Stimulated activated CD4-positive, alpha-beta T cell treated with anti-CD3 and anti-CD28 coated beads, Interleukin-4, amount 100 ng/mL, for 24 hours (primary cell): Measurements from ENCODE around the gene BACH2.
"Not testable (repeated sequence)": the region's sequence is repeated elsewhere in the genome, so short reads cannot be mapped to it uniquely, and the experiment has no call there.

Experiments
- DNase-seq: peaks from one replicate; pipeline ENCODE4 v3.0.0-alpha.2; 2020

Gene BACH2

DNA sequence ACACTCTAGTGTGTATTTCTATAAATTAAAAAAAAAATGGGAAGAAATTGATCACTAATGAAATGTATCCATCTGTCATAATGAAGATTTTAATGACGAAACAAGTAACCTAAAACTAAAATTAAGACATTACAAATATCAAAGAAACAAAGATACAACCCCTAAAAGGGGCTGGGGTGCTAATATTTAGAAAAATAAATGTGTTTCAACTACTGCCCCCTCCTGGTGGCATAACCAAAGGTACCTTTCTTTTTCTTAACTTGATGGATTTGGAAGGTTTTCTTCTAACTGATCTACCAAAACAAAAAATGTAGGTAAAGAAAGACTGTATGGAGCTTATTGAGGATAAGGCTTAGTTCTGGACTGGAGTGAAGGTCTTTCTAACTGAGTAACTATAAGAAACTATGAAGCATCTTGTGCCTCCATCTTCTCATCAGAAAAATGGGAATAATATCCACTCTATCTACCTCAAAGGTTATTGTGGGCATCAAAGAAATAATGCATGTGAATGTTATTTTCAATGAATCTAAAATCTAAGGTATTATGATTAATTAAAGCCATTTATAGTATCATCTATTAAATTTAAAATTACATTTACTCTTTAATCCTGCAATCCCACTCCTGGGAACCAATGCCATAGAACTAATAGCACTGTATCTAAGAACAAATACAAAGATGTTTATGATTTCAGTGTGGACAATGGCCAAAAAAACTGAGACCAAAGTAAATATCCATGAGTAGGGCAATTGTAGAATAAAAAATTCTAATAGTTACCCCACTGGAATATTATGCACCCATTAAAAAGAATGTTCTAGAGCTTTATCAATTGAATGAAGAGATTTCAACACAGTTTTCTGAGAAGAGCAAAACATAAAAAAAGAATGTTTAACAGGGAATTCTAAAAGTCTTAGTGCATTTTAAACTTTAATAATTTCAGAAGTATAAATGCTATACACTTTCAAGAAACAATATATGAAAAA is 117.2 kb downstream of the BACH2 start:
- peak; percentile 38 for DNase-seq

DNA sequence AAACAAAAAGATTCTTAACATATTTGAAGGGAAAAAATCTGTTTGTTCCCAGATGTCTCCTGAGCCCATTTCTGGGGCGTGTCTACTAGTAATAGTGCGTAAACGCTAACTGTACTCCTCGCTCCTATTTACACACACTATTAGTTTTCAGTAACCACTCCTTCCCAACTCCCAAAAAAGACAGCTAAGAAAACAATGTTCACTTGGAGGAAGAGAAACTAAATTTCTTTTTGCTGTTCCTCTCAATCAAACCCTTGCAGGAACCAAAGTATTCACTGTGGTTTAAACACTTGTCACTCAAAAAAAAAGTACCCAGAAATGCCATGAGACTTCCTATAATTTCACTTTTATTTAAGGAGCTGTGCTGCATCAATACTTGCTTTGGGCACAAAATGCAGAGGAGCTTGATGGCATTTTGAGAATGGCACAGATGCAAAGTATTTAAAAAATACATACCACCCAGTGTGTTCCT is 118.2 kb downstream of the BACH2 start:
- no peak for DNase-seq

DNA sequence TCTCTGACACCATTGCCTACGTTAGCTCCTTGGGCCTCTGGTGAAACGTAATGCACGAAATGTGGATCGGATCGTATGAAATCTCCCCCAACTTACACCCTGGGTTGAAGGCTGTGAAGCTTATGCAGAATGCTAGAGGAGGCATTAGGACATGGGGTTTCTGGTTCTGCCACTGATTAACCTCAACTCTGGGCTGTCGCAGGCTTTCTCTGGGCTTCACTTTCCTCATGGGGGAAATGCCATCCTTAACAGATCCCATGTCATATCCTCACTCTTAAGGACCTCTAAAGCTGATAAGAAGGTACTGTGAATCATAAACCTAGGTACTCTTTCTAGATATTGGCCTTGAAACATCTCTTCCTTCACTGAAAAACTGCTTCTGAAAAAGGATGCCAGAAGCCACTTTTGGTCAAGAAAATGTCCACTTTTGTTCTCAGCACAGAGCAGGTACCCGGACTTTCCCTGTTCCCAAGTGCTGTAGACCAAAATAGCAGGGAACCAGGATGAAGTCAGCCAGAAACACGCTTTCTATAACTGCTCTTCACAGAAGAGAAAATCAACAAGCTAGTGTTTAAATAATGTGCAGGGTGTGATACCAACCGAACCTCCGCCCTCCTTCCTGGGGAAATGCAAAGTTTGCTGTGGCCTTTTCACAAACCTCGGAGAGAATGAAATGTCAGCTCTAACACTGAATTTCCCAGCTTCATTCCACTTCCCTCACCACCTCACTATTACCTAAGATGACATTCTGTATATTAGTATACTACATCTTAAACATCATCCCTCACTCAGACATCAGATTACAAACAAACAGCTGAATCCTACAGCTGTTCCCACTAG is 118.9 kb downstream of the BACH2 start:
- DNase-seq: no peak

DNA sequence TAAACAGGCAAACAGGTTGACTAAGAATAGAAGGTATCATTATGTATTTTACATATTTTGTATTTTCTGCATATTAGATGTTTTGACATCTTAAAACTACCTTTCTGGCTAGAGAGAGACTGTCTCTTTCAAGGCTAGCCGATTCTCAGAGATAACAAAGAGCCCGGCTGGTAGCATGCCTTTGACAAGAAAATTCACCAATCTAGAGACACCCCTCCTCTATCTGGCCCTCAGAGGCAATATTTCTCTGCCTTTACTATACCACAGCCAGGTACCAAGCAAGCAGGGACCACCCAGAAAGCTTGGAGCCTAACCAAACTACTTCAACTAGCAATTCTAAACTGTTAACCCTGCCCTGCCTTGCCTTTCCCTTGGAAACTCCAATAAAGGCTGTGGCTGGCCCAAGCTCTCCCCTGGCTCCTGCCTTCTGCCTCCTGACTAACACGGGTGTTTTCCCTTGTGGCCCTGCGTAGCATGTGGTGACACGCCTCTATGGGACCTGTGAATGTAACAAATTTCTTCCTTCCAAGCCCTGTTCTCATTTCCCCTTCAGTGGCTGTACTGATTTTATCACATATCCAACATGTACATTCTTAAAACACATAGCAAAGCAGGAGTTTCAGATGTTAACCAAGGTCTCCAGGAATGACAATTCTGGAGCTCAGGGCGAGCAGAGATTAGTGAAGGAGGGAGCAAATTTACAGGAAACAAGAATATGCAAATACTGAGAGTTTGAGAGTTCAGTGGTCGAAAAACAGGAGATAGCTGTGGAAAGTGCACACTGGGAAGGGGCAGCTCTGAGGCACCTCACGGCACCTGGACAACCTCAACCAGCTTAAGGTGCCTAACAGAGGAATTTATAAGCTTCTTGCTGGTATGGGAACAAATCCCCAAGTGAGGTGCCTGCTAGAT is 120.8 kb downstream of the BACH2 start:
- peak; percentile 80 for DNase-seq

DNA sequence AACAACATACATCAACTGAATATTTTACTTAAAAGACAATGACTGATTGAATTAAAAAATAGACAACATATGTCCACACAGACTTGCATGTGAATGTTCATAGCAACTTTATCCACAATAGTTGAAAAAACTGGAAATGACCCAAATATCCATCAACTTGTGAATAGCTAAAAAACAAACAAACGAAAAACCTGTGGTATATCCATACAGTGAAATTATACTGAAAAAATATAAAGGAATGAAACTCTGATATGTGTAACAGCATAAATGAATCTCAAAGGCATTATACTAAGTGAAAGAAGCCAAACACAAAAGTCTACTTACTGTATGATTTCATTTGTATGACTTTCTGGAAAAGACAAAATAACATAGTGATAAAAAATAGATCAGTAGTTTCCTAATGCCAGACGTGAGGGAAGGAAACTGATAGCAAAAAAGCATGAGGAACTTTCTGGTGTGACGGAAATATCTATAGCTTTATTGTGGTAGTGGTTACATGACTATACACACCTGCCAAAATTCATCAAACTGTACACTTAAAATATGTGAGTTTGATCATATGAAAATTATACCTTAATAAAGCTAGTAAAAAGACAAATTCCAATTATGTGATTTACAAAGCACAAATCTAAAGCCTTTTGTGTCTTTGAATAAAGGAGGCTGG is 123.2 kb downstream of the BACH2 start:
- no peak for DNase-seq

DNA sequence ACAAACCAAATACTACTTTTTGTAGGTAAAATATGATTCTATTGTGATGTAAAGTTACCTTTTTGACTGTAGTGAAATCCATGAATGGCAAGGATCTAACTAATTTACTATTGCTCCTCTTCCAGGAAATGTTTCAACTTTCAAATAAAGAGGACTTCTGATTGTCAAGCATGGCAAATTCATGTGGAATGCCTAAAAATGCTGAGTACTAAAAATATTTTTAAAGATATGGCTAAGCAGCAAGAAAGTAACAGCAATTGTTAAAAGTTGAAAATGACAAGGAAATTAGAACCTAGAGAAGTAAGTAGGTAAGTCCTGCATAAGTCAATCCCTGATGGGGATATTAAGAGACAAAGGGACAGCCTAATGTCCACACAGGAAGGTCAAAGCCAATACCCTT is 126.0 kb downstream of the BACH2 start:
- DNase-seq: no peak

DNA sequence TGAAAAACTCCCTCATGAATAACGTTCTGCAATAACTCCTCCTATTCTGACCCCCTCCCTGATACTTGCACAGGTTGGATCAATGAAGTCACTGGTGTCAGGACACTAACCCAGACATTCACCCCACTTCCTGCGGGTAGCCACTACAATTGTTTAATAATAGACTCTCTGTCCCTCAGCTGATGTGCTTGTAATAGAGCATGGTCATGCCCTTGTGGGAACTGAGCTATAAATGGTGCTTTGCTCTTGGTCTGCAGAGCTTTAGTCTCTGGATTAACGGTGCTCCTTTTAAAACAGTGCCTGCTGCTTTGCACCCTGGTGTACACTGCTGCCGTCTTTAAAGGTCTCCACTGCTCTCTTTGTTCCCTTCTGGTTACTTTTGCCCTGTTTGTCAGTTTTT is 127.3 kb downstream of the BACH2 start:
- no peak for DNase-seq

DNA sequence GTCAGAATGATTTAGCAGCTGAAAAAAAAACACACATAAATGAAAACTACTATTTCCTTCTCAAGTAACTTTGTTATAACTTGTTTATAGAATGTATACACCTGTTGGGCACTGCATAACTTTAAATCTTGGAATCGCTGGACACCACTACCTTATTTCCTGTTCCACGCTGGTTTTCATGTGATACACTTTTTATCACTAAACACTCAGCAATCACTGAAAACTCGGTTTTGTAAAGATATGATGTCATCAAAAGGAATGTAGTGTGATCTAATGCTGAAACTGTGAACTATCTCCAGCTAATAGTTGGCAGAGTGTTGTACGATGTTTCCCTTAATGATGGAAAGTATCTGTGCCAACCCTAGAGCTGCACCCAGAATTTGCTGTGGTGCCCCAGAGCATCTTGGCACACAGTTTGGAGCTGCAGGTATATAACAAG is 127.9 kb downstream of the BACH2 start:
- DNase-seq: no peak

DNA sequence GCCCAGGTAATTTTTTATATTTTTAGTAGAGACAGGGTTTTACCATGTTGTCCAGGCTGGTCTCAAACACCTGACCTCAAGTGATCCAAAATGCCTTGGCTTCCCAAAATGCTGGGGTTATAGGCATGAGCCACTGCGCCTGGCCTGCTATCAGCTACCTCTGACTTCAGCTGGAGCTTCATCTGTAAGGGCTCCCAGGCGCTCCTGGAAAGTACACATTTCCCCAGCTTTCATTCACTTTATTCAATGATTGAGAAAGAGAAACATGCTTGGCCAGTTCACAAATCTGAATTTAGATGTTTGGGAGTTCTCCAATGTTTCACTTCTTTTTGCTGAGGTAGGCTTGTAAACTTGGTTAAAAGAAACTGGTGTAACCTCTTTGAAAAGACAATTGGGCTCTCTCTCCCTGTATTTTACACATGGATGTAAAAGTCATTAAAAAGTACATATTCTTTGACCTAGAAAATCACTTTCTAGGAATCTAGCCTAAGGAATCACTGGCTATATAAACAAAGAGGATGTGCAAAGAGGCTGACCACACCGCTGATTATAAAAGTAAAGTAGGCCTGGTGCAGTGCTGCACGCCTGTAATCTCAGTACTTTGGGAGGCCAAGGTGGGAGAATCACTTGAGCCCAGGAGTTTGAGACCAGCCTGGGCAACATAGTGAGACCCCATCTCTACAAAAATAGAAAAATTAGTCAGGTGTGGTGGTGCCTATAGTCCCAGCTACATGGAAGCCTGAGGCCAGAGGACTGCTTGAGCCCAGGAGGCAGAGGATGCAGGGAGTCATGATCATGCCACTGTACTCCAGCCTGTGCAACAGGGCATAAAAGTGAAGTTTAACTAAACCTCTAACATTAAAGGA is 128.9 kb downstream of the BACH2 start:
- no peak for DNase-seq

DNA sequence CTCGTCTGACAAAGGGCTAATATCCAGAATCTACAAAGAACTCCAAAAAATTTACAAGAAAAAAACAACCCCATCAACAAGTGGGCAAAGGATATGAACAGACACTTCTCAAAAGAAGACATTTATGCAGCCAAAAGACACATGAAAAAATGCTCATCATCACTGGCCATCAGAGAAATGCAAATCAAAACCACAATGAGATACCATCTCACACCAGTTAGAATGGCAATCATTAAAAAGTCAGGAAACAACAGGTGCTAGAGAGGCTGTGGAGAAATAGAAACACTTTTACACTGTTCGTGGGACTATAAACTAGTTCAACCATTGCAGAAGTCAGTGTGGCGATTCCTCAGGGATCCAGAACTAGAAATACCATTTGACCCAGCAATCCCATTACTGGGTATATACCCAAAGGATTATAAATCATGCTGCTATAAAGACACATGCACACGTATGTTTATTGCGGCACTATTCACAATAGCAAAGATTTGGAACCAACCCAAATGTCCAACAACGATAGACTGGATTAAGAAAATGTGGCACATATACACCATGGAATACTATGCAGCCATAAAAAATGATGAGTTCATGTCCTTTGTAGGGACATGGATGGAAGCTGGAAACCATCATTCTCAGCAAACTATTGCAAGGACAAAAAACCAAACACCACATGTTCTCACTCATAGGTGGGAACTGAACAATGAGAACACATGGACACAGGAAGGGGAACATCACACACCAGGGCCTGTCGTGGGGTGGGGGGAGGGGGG is 130.3 kb downstream of the BACH2 start:
- DNase-seq: not testable (repeated sequence)

DNA sequence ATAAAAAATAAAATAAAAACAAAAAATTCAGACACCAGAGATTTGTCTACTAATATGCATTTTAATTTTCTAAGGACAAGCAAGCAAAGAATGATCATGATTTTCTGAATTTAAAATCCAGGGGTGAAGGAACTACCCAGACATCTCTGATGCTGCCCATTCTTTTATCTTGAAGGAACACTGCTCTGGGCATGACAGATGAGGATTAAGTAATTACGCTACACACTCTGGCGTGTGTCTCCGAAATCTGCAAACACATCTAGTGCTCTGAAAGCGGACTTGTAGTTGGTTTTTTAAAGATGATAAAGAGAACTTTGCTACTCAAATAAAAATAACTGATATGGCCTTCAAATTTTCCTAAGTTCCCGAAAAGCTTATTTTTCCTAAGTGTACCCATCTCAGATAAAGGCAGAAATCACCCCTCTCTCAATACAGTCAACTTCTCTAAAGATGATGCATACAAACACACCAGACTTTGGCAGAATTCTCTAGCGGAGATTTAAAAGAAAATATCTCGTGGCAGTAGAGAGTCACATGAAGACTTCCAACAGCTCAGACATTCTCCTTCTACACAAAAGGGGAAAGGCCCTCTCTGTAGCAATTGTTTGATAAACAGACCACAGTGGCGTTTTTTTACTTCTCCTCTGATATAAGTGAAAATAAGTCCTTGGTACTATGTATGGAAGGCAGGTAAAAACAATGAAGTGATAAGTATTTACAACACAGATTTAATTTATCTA is 133.8 kb downstream of the BACH2 start:
- no peak for DNase-seq

DNA sequence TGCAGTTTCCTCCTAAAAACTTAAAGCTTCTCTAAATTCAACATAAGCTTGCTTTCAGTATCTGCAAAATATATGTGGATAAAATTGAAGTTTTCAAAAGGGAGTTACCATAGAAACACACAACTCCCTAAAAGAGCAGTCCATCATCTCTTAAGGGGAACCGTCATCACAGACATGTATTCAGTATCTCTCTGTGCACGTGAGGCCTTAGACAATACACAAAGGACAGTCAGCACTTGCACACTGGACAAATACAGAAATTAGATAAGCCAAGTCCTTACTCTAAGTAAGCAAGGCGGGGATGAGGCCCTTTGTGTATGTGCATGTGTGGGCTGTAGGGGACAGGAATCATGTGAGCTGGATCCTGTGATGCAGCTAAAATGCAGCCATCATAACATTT is 136.6 kb downstream of the BACH2 start:
- no peak for DNase-seq

DNA sequence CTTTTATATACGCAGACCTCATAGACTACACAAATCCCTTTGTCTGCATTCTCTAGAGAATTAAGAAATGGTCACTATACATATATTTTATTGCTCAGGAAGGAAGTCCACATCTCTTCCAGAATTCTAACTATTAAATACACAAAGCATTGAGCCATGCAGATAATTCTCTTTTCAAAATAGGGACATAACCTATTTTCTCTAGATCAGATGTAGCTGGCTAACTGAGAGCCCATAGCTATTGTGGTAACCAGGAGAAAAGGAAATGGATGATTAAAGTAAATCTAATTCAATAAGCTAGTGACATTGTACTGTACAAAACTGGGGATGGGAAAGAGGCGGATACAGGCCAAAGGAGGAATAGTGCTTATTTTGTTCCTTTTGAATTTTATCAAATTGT is 137.2 kb downstream of the BACH2 start:
- DNase-seq: no peak

DNA sequence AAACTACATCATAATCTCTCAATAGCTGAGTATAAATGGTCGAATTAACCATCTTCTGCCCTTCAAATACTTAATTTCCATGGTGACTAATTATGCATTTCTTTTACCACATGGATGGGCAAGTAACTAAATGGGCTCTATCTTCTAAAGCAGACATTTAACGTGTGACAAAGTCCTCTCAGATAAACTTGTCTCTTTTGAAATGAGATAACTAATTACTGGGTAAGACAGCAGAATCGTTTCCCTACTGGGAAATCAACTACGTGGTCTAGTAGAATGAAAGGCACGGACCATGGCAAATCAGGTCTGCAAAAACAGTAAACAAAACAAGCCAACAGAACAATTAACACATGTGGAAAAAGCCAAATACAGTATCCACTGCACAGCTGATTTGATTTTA is 137.7 kb downstream of the BACH2 start:
- DNase-seq: no peak

DNA sequence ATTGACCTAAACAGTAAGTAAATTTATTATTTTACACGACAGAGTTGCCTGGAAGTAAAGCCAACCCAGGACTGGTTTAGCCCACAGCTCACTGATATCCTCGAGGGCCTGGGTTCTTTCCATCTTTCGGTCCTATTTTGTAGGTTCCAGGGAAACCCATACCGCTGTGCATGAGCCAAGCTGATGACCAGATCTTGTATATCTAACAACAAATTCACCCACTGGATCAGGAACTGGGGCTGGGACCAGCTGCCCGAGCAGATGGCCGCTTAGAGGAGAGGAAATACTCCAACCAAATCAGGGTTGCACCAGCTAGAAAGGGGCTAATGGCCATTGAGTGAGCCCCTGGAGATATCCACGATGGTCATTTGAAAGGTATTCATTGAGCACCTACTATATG is 139.2 kb downstream of the BACH2 start:
- DNase-seq: no peak

DNA sequence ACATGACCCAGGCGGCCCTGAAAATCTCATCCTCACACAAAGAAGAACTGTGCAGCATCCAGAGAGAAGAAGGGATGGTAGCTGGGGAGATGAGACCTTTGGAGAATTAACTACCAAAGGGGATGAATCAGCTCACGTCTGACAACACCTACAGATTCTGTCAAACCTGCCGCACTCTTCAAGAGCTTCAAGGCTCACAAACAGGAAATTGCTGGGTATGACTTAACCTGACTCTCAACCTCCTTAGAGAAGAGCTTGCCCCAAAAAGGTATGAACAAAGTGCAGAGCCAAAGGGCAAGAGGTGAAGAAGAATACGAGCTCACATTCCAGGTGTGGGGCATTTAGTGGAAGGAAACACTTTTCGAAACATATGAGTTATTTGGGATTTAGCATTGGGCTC is 139.8 kb downstream of the BACH2 start:
- peak; percentile 61 for DNase-seq

DNA sequence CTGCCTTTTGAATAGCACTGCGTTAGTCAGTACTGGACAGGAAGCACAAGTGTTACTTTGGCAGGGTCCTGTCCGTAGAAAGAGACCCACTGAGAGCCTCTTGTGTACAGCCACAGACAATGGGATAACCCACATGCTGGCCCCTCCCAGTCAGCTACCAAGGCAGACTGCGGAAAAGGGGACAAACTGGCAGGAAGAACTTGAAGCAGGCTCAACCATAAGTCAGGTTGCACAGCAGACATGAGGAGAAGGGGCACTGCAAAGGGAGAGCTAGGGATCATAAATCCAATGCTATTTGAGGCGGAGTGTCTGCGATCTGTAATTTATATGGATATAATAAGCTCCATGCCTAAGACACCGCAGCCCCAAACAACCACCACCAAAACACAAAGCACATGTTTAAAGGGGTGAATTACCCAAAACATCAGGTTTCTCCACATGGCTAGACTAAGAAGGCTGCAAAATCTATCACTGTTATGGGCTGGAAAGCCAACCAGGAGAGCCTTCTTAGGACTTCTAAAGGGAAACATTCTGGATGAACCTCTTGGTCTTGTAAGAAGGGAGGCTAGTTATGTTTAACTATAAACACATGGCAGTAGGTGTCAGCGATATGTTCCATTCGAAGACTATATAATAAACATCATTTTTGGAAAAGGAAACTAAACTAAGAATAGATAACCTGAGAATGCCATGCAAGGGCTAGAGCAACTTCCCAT is 141.7 kb downstream of the BACH2 start:
- DNase-seq: no peak

DNA sequence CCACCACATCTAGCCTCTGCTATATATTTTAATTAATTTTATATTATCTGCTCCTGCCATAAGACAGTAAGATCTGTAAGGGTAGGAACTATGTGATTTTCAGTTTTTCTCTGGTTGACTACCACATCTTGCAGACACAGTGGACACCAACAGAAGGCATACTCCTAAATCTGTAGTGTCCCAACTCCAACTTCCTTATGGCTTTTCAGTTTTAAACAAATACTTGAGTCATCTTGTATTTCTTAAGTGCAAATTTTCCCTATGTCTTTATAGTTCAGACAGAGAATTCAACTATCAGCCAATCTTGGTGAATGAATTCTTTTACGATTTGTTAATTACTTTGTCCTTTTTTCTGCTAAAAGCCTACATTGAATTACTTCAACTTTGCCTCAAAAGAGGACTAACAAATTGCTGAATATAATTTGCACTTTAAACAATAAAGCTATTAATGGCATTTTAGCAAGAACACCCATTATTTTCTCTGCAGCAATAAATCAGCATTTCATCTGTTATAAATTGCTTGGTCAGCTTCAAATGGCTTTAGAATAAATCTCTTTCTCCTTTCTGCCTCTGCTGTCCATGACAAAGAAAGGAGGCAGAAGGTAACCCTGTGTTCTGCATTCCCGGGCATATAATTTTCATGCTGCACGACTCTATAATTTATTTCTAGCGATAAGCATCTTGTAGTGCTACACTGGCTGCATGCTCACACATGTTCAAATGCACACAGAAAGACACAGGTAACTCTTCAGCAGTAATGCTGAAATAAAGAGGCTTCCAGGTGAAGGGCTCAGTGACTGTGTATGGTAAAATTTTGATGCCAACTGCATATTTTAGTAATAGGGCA is 144.8 kb downstream of the BACH2 start:
- no peak for DNase-seq
